ENCODE data around the gene COLQ.

Gene COLQ

GRCh38 chr3:15453991-15454625 is 67.4 kb downstream of the COLQ start:
- DNase-seq = no peak

DNA sequence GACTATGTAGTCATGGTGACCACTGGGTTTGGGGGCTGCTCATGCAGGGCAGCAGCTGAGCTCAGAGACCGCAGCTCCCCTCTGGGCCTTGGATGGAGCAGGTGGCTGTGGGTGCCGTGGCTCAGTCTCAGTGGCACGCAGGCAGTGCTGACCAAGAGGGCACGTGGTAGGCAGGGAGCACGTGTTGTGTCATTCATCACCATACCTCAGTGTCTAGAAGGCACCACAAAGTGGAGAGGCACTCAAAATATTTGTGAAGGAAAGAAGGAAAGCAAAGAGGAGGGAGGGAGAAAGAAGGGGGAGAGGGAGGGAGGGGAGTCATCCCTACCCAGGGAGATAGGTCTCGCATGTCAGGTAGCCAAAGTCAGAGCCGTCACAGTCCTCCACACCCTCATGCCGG is 68.0 kb downstream of the COLQ start:
- DNase-seq = no peak

GRCh38 chr3:15452961-15453360 is 68.5 kb downstream of the COLQ start:
- no peak for DNase-seq

GRCh38 chr3:15452156-15452555 is 69.3 kb downstream of the COLQ start:
- DNase-seq = no peak

DNA sequence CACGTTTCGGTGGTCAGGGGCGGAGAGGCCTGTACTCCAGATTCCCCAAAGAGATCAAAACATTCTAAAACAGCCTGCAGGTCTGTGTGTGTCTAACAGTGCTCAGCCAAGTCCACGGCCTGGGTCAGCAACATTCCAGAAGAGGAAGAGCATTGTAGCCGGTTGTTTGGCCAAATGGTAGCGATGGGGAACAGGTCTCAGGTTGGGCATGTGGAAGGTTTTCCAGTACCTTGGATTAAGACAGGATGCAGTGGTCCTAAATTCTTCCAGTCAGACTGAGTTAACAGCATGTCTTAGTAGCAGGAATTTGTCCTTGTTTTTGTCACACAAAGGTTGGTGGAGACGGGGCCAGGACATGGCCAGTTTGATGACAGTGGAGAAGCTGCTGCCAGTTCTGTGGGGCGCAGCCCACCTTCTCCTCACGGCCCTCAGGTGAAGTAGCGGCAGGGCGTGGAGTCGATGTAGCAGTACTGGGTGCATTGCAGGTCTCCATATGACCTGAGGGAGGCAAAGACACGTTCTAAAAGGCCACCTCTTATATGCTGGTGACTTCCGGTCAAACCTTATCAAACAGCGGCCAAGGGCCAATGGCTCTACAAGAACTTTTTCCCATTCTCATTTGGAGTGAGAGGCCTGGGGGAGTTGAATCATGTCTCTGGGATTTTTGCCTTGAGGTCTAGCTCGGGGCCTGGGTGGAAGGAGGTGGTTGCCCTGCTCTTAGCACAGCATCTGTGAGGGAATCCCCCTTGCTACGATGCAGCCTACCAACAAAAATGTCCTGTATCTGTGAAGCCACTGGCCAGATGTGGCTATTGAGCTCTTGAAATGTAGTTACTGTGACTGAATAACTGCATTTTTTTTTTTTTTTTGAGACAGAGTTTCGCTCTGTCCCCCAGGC is 70.0 kb downstream of the COLQ start:
- no peak for DNase-seq

- no peak for DNase-seq
Observed at GRCh38 chr3:15450438-15451215, 70.9 kb downstream of the COLQ start.

- DNase-seq = no peak
Observed at GRCh38 chr3:15449489-15450224, 71.8 kb downstream of the COLQ start.

- no peak for DNase-seq
Observed at GRCh38 chr3:15443826-15444524, 77.5 kb downstream of the COLQ start.

DNA sequence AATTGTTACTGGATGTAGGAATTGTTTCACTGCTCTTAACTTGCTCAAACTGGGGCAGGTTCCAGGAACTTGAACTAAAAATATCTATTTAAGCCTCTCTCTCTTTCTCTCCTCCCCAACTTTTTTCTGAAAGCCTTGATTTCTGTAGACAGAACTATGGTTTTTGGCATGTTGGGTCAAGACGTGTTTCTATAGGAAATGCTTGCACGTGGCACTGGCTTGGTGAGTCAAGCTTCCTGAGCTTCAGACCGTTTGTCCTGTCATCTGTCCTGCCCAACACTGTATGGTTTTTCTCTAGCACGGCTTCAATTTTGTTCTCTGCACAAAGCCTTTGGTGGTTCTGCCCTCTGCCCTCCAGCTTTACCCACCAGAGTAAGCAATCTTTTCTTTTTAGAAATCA is 80.6 kb downstream of the COLQ start:
- DNase-seq = no peak

GRCh38 chr3:15439476-15439875 is 82.0 kb downstream of the COLQ start:
- DNase-seq = no peak

DNA sequence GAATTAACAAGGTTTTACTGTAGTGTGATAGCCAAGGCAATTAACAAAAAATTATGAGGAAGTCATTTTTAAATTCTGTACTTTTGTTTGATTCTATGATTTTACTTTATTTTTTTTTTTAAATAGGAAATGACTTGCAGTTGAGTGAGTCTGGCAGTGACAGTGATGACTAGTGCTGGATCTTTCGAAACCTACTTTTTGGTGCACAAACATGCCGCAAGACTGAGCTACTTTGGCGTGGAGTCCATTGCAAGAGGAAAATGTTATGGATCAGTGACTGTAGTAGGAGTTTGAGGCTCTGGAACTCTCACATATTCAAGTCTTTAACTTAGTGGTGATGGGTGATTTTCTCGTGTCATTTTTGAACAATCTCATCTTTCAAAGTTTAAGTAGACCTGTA is 82.5 kb downstream of the COLQ start:
- DNase-seq = no peak

- no peak for DNase-seq
Observed at GRCh38 chr3:15436246-15436645, 85.3 kb downstream of the COLQ start.

- no peak for DNase-seq
Observed at GRCh38 chr3:15434756-15435155, 86.8 kb downstream of the COLQ start.

DNA sequence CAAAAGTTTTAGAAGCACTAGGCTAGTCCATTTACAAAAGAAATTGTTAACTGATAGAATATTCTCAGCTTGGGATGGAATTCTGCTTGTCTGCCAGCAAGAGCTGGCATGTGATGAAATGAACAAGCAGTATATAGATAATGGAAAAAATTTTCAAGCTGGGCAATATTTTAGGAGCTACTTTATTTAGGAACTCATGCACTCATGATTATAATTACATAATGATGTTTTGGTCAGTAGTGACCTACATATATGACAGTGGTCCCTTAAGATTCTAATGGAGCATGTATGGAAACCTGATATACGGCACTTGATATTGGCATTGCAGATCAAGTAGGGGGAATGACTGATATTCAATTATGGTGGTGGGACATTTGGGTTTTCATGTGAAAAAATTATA is 88.0 kb downstream of the COLQ start:
- no peak for DNase-seq

DNA sequence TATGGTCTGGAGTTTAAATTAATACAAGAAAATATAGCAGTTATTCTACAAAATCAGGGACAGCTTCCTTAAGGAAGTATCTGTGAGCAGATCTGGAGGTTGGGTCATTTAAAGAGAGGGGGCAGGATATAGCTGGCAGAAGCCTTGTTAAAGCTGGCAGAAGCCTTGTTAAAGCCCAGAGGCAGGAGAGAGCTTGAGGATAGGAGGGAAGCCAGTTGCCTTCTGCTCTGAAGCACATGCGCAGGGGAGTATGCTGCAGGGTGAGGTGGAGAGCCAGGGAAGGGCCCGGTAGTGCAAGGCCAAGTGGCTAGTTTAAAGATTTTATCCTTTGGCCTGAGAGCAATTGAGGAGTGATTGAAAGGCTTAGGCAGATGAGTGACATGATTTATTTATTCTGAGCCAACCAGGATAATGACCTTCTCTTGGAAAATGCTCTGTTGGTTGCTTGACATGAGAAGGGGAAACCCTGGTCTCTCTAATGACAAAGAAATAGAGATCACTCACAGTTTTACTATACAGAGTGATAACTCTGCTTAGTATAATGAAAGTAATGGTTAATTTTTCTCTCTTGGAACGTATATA is 90.2 kb downstream of the COLQ start:
- DNase-seq = no peak

DNA sequence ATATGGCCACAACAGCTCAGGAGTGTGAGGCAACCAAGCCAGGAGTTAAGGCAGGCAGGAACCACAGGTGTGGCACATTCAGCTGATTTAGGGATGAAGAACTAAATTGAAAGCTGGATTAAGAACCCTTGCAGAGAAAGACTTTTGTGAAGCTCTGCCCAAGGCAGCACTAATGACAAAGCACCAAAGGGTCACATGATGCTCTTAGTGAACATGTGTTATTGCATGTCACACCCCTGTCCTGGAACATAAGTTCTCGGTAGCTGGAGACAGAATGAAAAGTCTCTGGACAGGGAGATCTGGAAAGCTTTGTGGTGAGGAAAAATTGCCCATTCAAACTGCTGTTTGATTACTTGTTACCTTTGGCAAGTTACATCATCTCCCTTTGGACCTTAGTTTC is 90.9 kb downstream of the COLQ start:
- DNase-seq = no peak

DNA sequence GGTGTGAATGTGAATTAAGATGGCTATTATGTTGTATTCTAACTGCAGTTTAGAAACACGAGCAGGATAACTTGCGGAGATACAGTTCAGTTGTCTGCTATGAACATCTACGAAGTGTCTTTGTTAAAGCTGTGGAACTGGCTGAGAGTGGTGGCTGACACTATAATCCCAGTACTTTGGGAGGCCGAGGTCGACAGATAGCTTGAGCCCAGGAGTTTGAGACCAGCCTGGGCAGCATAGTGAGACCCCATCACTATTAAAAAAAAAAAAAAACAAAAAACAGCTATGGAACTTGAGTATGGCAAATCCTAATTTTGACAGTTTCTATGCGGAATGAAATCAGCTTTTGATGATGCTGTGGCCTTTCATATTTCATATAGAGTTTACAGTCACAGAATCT is 92.4 kb downstream of the COLQ start:
- DNase-seq = no peak

DNA sequence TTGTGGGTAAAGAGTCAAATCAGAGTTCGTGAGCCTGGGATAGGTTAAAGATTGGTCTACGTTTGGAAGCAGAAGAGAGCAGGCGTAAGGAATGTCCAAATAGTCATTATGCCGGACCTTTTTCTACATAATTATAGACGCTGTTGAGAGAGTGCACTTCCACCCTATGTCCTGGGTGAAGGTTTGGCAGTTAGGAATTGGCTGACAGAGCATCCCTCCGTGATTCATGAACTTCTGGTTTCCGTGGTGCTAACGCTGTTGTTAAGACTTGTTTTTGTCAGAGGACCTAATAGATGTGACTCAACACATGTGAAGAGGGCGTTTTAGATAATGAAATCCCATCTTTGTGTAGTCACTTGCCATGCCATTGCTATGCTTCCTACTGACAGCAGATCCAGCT is 93.0 kb downstream of the COLQ start:
- DNase-seq = no peak

- DNase-seq = no peak
Observed at GRCh38 chr3:15427981-15428380, 93.5 kb downstream of the COLQ start.

DNA sequence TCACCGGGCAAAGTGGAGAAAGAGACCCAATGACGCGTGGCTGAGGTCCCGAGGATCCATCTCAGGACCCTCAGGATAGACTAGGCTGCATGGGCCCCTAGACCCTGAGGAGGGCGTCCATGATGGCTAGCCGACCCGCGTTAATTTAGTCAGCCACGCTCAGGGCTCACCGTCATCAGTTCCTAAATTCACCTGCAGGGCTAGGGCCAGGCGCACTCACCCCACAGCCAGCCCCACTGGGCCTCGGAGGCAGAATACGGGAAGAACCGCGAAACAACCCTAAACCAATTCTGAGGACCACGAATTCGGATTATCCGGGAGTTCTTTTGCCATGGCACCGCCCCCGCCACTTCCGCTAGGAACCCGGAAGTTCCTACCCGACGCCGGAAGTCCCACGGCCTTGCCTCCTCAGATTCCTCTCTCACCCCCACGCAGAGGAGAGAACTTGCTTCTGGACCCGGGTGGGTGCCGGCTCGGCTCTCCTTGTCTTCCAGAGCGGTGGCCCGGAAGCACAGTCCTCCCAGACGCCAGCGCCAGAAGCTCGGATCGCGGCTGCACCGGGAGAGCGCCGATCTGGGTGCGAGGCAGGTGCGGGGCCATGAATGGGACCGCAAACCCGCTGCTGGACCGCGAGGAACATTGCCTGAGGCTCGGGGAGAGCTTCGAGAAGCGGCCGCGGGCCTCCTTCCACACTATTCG is 94.2 kb downstream of the COLQ start, which contains the start of the genes EAF1 and METTL6:
TSS of gene EAF1 (plus strand) at position 417 of the 699 bp plus-strand sequence. CDS start at position 599, 182 bp downstream.
TSS of gene METTL6 (minus strand) at position 363 of the 699 bp plus-strand sequence. CDS start 1,033 bp downstream, outside the sequence.
- DNase-seq = peak; percentile 27

GRCh38 chr3:15426579-15427118 is 94.9 kb downstream of the COLQ start:
- no peak for DNase-seq
